HepG2 (cell line): ENCODE data around the gene TM9SF4. TPM values are rescaled to one million over a fixed set of nuclear protein-coding genes. Genes with fewer than 3 reads are reported as not detected.
A peak's percentile ranks its signal among the peaks of the same experiment; 100 is the strongest.

ENCODE experiments used
- ATAC-seq: fragments of 200-7000 bp; cut with Tn5 transposase; 3 replicates; pipeline ENCODE4 v1.9.1; 2020; ENCODE audit warnings: mild to moderate bottlenecking, moderate library complexity
- BruUV-seq: library from RNA; stranded (reverse); fragments of 400-500 nt; replicated peaks from 2 replicates; lab custom pipeline; 2021; lab: Mats Ljungman, UMichigan
- CTCF ChIA-PET: fragments of 300-600 bp; formaldehyde crosslinking; extraction: SDS; loops from one replicate; lab custom pipeline; 2021; ENCODE audit warnings: low total read pairs, inconsistent platforms, low intra/inter-chr PET ratio; lab: Yijun Ruan, JAX
- POLR2A ChIA-PET: fragments of 350-600 bp; sonication (Branson Sonifier 250); formaldehyde crosslinking; loops from one replicate; lab custom pipeline; 2020; ENCODE audit warnings: antibody characterized with exemption, inconsistent platforms; lab: Yijun Ruan, JAX
- DNase-seq: peaks from one replicate; pipeline ENCODE4 v3.0.0-alpha.2; 2015; ENCODE audit warnings: low spot score
- FAIRE-seq: peaks from 3 replicates; lab custom pipeline; 2011; peaks lifted over from hg19 to GRCh38; lab: Jason Lieb, UNC
- H2AFZ ChIP-seq: one replicate; pipeline ENCODE4 v1.6.1; 2011; ENCODE audit warnings: low read length, inconsistent platforms
- H3K27ac ChIP-seq: fragments of 300-600 bp; 3 replicates; pipeline ENCODE4 v1.8.0; 2011; ENCODE audit warnings: mixed run types, mild to moderate bottlenecking, mixed read lengths, low read length, inconsistent platforms; ENCODE audit not compliant: insufficient read depth; ENCODE audit errors: extremely low read length
- H3K27me3 ChIP-seq, 2 experiments: fragments of 200-600 bp in 1 of 2; 2 replicates in 1 of 2; 3 replicates in 1 of 2; pipeline versions ENCODE4 v1.6.0 to v1.8.0; 2011; ENCODE audit warnings: low read length in 2 of 2, mild to moderate bottlenecking in 2 of 2, moderate library complexity in 2 of 2, inconsistent platforms in 1 of 2; ENCODE audit not compliant: insufficient read depth in 2 of 2, control insufficient read depth in 1 of 2
- H3K36me3 ChIP-seq, 2 experiments: fragments of 200-600 bp in 1 of 2; replicated peaks in 1 of 2; 2 replicates in 1 of 2; 3 replicates in 1 of 2; pipeline versions ENCODE4 v1.5.1 to v1.8.0; 2011; ENCODE audit warnings: low read length in 2 of 2, inconsistent platforms in 1 of 2; ENCODE audit not compliant: insufficient read depth in 2 of 2, control insufficient read depth in 1 of 2
- H3K4me1 ChIP-seq: 2 replicates; pipeline ENCODE4 v1.5.1; 2012; ENCODE audit warnings: low read length, inconsistent platforms; ENCODE audit not compliant: insufficient read depth
- H3K4me2 ChIP-seq: 2 replicates; pipeline ENCODE4 v1.6.0; 2011; ENCODE audit warnings: low read depth, low read length, inconsistent platforms
- H3K4me3 ChIP-seq, 3 experiments: fragments of 200-600 bp in 1 of 3; sonication (generic), shearing (Covaris generic) in 1 of 3; replicated peaks in 1 of 3; 2 replicates each; pipeline ENCODE4 v1.5.1; 2011 to 2016; ENCODE audit warnings: low read length in 3 of 3, inconsistent platforms in 2 of 3, low read depth in 2 of 3, mild to moderate bottlenecking in 2 of 3, control low read depth in 1 of 3, mixed read lengths in 1 of 3; ENCODE audit not compliant: insufficient read depth in 1 of 3
- H3K79me2 ChIP-seq: one replicate; pipeline ENCODE4 v1.6.1; 2011; ENCODE audit warnings: low read length, inconsistent platforms; ENCODE audit not compliant: insufficient read depth
- H3K9ac ChIP-seq: 2 replicates; pipeline ENCODE4 v1.6.0; 2011; ENCODE audit warnings: mild to moderate bottlenecking, low read depth, low read length, inconsistent platforms; ENCODE audit not compliant: insufficient read depth
- H3K9me3 ChIP-seq: 2 replicates; pipeline ENCODE4 v1.5.1; 2012; ENCODE audit warnings: mild to moderate bottlenecking, low read length
- H4K20me1 ChIP-seq: 2 replicates; pipeline ENCODE4 v1.6.0; 2011; ENCODE audit warnings: inconsistent platforms, mild to moderate bottlenecking, low read length, moderate library complexity; ENCODE audit not compliant: insufficient read depth
- ARID5B ChIP-seq: IDR thresholded peaks from 2 replicates; pipeline ENCODE4 v1.4.0; 2020; ENCODE audit warnings: mild to moderate bottlenecking, missing genetic modification reagents
- CHD2 ChIP-seq: IDR thresholded peaks from 2 replicates; pipeline ENCODE4 v1.6.1; 2011; ENCODE audit warnings: low read depth, low read length, improper control_type of control experiment
- EHMT2 ChIP-seq: fragments of 200-600 bp; sonication (generic); IDR thresholded peaks from 2 replicates; pipeline ENCODE4 v1.7.0; 2017; ENCODE audit warnings: antibody characterized with exemption, low read depth, low read length, borderline replicate concordance
- MAX ChIP-seq: IDR thresholded peaks from 2 replicates; pipeline ENCODE4 v1.6.1; 2012; ENCODE audit warnings: inconsistent platforms
- MEIS2 ChIP-seq: sonication (generic); formaldehyde crosslinking; IDR thresholded peaks from 2 replicates; pipeline ENCODE4 v1.9.0; 2021; ENCODE audit warnings: mild to moderate bottlenecking, missing genetic modification reagents
- ZBTB25 ChIP-seq: IDR thresholded peaks from 2 replicates; pipeline ENCODE4 v1.6.1; 2018; ENCODE audit warnings: missing genetic modification reagents
- ZEB1 ChIP-seq: IDR thresholded peaks from 2 replicates; pipeline ENCODE4 v1.6.1; 2012; ENCODE audit warnings: mild to moderate bottlenecking, low read depth, inconsistent platforms; ENCODE audit not compliant: insufficient replicate concordance
- ZFP82 ChIP-seq: sonication (generic); formaldehyde crosslinking; IDR thresholded peaks from 2 replicates; pipeline ENCODE4 v1.5.1; 2020; ENCODE audit warnings: mild to moderate bottlenecking, missing genetic modification reagents, borderline replicate concordance
- ZMYM3 ChIP-seq: sonication (generic); formaldehyde crosslinking; IDR thresholded peaks from 2 replicates; pipeline ENCODE4 v1.5.1; 2020; ENCODE audit warnings: mild to moderate bottlenecking, missing genetic modification reagents
- ZNF567 ChIP-seq: sonication (generic); formaldehyde crosslinking; IDR thresholded peaks from 2 replicates; pipeline ENCODE4 v1.8.1; 2023; ENCODE audit warnings: mild to moderate bottlenecking, missing genetic modification reagents, borderline replicate concordance
- ZNF644 ChIP-seq: IDR thresholded peaks from 2 replicates; pipeline ENCODE4 v1.6.1; 2016; ENCODE audit warnings: low read depth
- ZNF768 ChIP-seq: sonication (generic); formaldehyde crosslinking; IDR thresholded peaks from 2 replicates; pipeline ENCODE4 v1.4.0; 2020; ENCODE audit warnings: missing genetic modification reagents
- WGBS: methylation state at CpG from one replicate; pipeline ENCODE4 v1.1.6; 2017; ENCODE audit warnings: low lambda C conversion rate; 5-methylcytosine and 5-hydroxymethylcytosine counted together
- in situ Hi-C: cut with HindIII; loops from 2 replicates; pipeline ENCODE4 v1.10.0; 2017; ENCODE audit warnings: low pct_unique_long_range_greater_than_20kb; ENCODE audit not compliant: extremely low pct_ligation_motif_present
- intact Hi-C: fragments of 100-400 bp; cut with micrococcal nuclease; formaldehyde crosslinking; loops from one replicate; pipeline ENCODE4 v1.10.0; 2022; ENCODE audit not compliant: unreplicated experiment
- polyA plus RNA-seq, 8 experiments: library from polyadenylated mRNA; depleted of rRNA in 3 of 8; stranded (reverse) in 7 of 8; unstranded in 1 of 8; fragments of >200 nt; fragmentation: Illumina TruSeq in 4 of 8; extraction: Trizol in 4 of 8; gene quantifications; 2 replicates each; pipeline versions ENCODE4 v1.2.1 to v1.2.3, GENCODE V29; 2011 to 2016; ENCODE audit warnings: low read depth in 4 of 8, missing spikeins in 1 of 8, mixed read lengths in 1 of 8; ENCODE audit not compliant: insufficient read depth in 1 of 8
- total RNA-seq, 5 experiments: library from RNA; depleted of rRNA; stranded (reverse); fragments of >200 nt; fragmentation: Illumina TruSeq; extraction: Trizol; gene quantifications; 2 replicates each; pipeline ENCODE4 v1.2.3, GENCODE V29; 2016; ENCODE audit warnings: low read depth in 1 of 5

The TM9SF4 gene
- total and polyA plus RNA-seq, 2 of the 13 experiments (the other 11 are each of a cell fraction or from before 2014, with no cell fraction given), result 53.5 to 171 TPM

GRCh38 chr20:32215147-32215546 is 105.6 kb downstream of the TM9SF4 start (continued):
- TF ChIP-seq ZNF567 (CRISPR knock-in tag), result no peak
- no peak for TF ChIP-seq ZNF644 (CRISPR knock-in tag)
- TF ChIP-seq ZBTB25, result no peak
- TF ChIP-seq ZFP82 (CRISPR knock-in tag), result no peak
- TF ChIP-seq MEIS2, result no peak
- no peak for TF ChIP-seq ARID5B (CRISPR knock-in tag)
- no peak for TF ChIP-seq CHD2
- no peak for TF ChIP-seq EHMT2
- no peak for TF ChIP-seq ZEB1
- TF ChIP-seq, all 625 proteins: peak for 0

- H3K4me1 ChIP-seq, result peaks cover 20% of the 10 kb centered on the region
- ATAC-seq (no peak), FAIRE-seq (no peak), DNase-seq (no peak)
- no peak overlapping the region for H3K27ac ChIP-seq
- no TSS peak for BruUV-seq
- no peak overlapping the region for H3K4me3 ChIP-seq
- CTCF ChIA-PET, result no interaction called here
- intact Hi-C loops, result no loop called here
- H3K27me3 ChIP-seq, result no peaks in the 10 kb centered on the region
- peaks cover 43 to 74% of the 10 kb centered on the region in 2 experiments for H3K36me3 ChIP-seq
- H3K4me2 ChIP-seq, result no peak overlapping the region
- no peak overlapping the region for H3K9ac ChIP-seq
- in situ Hi-C loops, result no loop called here
- H4K20me1 ChIP-seq, result no peaks in the 10 kb centered on the region
- no peaks in the 10 kb centered on the region for H3K9me3 ChIP-seq
- TF ChIP-seq ZNF768 (CRISPR knock-in tag) (peak; percentile 69; the same call in 1 of the 2 replicates), MAX (no peak), ZMYM3 (CRISPR knock-in tag) (peak; percentile 54; the same call in 1 of the 2 replicates)
- POLR2A ChIA-PET, result no interaction called here
- WGBS, result 99% methylated on average over 3 of the region's 3 CpGs
- H3K79me2 ChIP-seq, result no peaks in the 10 kb centered on the region
- no peak overlapping the region for H2AFZ ChIP-seq
These were observed 106.2 kb downstream of the TM9SF4 start for GRCh38 chr20:32215729-32216128.
